ENCODE results near the gene COX17.
A peak's percentile ranks its signal among the peaks of the same experiment; 100 is the strongest.

Gene COX17

DNA sequence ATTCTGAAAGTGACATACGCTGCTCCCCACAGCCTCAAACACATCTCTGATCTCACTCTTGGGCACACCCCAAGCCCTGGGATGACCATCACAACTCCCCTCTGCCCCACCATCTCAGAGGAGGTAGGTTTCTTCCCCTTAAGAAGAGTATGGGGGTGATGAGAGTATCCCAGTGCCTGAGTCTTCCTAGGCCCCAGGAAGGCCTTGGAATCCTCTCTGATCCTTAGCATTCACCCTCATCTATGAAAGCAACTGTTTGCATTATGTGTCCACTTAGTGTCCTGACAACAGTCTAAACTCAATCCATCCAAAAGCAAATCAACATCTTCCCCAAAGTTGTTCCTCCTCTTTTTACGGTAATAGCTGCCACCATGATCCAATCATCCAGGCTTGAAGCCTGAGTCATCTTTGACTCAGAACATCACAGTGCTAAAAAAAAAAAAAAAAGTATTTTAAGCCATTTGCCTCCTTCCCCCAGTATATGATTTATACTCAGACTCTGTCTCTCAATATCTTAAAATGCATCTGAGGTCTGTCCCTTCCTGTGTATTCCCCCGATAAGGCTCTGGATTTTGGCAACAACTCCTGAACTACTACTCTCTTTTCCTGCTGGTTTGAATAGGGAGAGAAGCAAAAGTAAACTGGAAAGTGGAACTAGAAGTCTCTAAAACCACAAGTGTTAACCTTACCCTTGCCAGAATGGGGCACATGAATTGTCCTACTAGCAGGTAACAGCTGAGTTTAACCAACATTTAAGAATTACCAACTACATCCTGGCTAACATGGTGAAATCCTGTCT, 39.3 kb downstream of the COX17 start:
- H4K91ac ChIP-seq (ENCODE audit: low read length), result peak overlapping the region; percentile 92
- peak; percentile 95 for DNase-seq
- peak overlapping the region; percentile 91 to 99 for H3K18ac ChIP-seq (ENCODE audit: low read depth in 1 of 2, low read length in 2 of 2)
- no peak overlapping the region for H3K4me2 ChIP-seq (ENCODE audit: low read length, poor library complexity, severe bottlenecking)
- peak overlapping the region in 1 of 2 experiments; percentile 43 for H3K4me3 ChIP-seq (ENCODE audit: insufficient read depth in 1 of 2, low read depth in 1 of 2, low read length in 2 of 2)
- H2BK12ac ChIP-seq (ENCODE audit: low read length in 2 of 2), result peak overlapping the region in 1 of 2 experiments; percentile 95
- no peak overlapping the region for H2BK5ac ChIP-seq (ENCODE audit: low read depth, low read length, poor library complexity, severe bottlenecking)
- H2AK5ac ChIP-seq (ENCODE audit: low read length, severe bottlenecking), result peak overlapping the region; percentile 60
- WGBS, result 53% methylated on average over 2 of the region's 3 CpGs
- peak overlapping the region; percentile 72 for H2AFZ ChIP-seq (ENCODE audit: low read depth, low read length)
- peak overlapping the region; percentile 85 for H3K9ac ChIP-seq (ENCODE audit: low read length)
- peak overlapping the region in 1 of 2 experiments; percentile 2 for H3K23ac ChIP-seq (ENCODE audit: low read length in 2 of 2)
- H3K9me3 ChIP-seq (ENCODE audit: control insufficient read depth, low read length), result no peaks in the 10 kb centered on the region
- peak overlapping the region; percentile 99 for H2BK120ac ChIP-seq (ENCODE audit: low read depth, low read length)
- H3K4me1 ChIP-seq (ENCODE audit: control insufficient read depth, insufficient read depth, low read depth, low read length), result peaks cover 7% of the 10 kb centered on the region
- H3K36me3 ChIP-seq (ENCODE audit: control insufficient read depth in 1 of 2, insufficient read depth in 2 of 2, low read depth in 1 of 2, low read length in 2 of 2), result no peaks in the 10 kb centered on the region
- H4K8ac ChIP-seq (ENCODE audit: low read length), result peak overlapping the region; percentile 86
- peak overlapping the region; percentile 70 for H2BK15ac ChIP-seq (ENCODE audit: low read depth, poor library complexity, severe bottlenecking)
- no peak overlapping the region for H3K14ac ChIP-seq (ENCODE audit: low read length in 2 of 2)
- peak overlapping the region; percentile 60 to 82 for H3K4ac ChIP-seq (ENCODE audit: low read depth in 1 of 2, low read length in 2 of 2)
- peak overlapping the region; percentile 72 for H3K27ac ChIP-seq (ENCODE audit: low read length, poor library complexity, severe bottlenecking)
- no peaks in the 10 kb centered on the region for H3K27me3 ChIP-seq (ENCODE audit: control insufficient read depth in 1 of 2, insufficient read depth in 1 of 2, low read length in 2 of 2)
- no peaks in the 10 kb centered on the region for H3K79me1 ChIP-seq (replicated peaks; ENCODE audit: low read length, poor library complexity, severe bottlenecking)

DNA sequence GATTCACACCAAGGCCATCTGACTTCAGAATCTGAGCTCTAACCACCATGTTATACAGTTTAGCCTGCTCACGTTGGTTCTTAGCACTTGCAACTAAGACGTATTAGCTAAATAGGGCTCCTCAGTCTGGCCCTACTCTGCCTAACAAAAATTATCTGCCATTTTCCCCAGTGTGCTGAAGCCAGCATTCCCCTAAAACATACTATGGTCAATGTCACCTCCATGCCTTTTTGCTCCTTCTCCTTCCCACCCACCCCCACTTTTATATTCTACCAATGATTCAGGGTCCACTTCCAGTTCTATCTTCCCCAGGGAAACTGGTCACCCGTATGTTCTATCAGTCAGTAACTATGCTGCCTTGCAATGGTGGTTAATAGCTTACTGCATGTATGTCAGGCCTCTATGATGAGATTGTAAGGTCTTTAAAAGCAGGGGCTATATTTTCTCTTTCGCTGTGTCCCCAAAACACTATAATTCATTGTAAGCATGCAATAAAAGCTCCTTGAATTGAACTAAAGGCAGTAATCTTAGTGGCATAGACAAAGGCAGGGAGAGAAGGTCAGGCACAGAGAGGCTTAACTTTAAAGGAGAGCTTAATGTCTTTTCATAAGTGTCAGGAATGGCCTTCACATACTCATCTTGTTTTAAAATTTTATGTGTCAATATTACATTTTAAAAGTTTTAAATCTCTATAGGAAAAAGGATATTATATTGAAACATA, 40.2 kb downstream of the COX17 start:
- H3K36me3 ChIP-seq (ENCODE audit: control insufficient read depth in 1 of 2, insufficient read depth in 2 of 2, low read depth in 1 of 2, low read length in 2 of 2), result no peaks in the 10 kb centered on the region
- H3K9me3 ChIP-seq (ENCODE audit: control insufficient read depth, low read length), result no peaks in the 10 kb centered on the region
- peak overlapping the region in 1 of 2 experiments; percentile 94 for H2BK12ac ChIP-seq (ENCODE audit: low read length in 2 of 2)
- no peaks in the 10 kb centered on the region for H3K79me1 ChIP-seq (replicated peaks; ENCODE audit: low read length, poor library complexity, severe bottlenecking)
- H3K4me2 ChIP-seq (ENCODE audit: low read length, poor library complexity, severe bottlenecking), result no peak overlapping the region
- H4K8ac ChIP-seq (ENCODE audit: low read length), result peak overlapping the region; percentile 35
- H3K14ac ChIP-seq (ENCODE audit: low read length in 2 of 2), result peak overlapping the region in 1 of 2 experiments; percentile 81
- H3K4me1 ChIP-seq (ENCODE audit: control insufficient read depth, insufficient read depth, low read depth, low read length), result peaks cover 7% of the 10 kb centered on the region
- peak overlapping the region in 1 of 2 experiments; percentile 40 for H3K23ac ChIP-seq (ENCODE audit: low read length in 2 of 2)
- WGBS, result 94% methylated on average over 2 of the region's 4 CpGs
- no peak overlapping the region for H2BK5ac ChIP-seq (ENCODE audit: low read depth, low read length, poor library complexity, severe bottlenecking)
- no peak overlapping the region for H2AFZ ChIP-seq (ENCODE audit: low read depth, low read length)
- no peak overlapping the region for H2BK15ac ChIP-seq (ENCODE audit: low read depth, poor library complexity, severe bottlenecking)
- peak overlapping the region; percentile 85 for H3K9ac ChIP-seq (ENCODE audit: low read length)
- no peak overlapping the region for H2BK120ac ChIP-seq (ENCODE audit: low read depth, low read length)
- H3K27ac ChIP-seq (ENCODE audit: low read length, poor library complexity, severe bottlenecking), result no peak overlapping the region
- no peak overlapping the region for H3K4me3 ChIP-seq (ENCODE audit: insufficient read depth in 1 of 2, low read depth in 1 of 2, low read length in 2 of 2)
- H2AK5ac ChIP-seq (ENCODE audit: low read length, severe bottlenecking), result peak overlapping the region; percentile 91
- peak; percentile 10 for DNase-seq
- H3K4ac ChIP-seq (ENCODE audit: low read depth in 1 of 2, low read length in 2 of 2), result peak overlapping the region; percentile 75 to 91
- H3K18ac ChIP-seq (ENCODE audit: low read depth in 1 of 2, low read length in 2 of 2), result peak overlapping the region; percentile 91 to 99
- no peak overlapping the region for H4K91ac ChIP-seq (ENCODE audit: low read length)
- H3K27me3 ChIP-seq (ENCODE audit: control insufficient read depth in 1 of 2, insufficient read depth in 1 of 2, low read length in 2 of 2), result no peaks in the 10 kb centered on the region

DNA sequence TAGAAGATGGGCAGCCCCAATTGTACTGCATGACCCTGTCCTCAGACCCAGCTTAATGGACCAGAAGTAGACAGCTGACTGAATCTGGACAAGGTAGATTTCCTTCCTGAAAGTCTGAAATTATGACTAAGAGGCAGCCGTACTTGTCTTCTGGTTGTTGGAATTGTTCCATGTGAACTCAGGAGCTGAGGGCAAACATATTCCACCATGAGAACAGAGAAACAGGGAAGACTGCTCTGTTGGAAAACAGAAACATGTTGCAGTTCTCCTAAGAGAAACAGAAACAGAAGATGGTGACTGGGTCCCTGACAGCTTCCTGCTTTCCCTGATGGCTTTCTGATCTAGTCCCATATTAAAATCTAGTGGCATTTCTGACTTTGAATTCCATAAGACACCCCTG, 41.0 kb downstream of the COX17 start:
- Histone ChIP-seq H2BK5ac (ENCODE audit: low read depth, low read length, poor library complexity, severe bottlenecking) (no peak overlapping the region), H3K27ac (ENCODE audit: low read length, poor library complexity, severe bottlenecking) (no peak overlapping the region), H3K79me1 (replicated peaks; ENCODE audit: low read length, poor library complexity, severe bottlenecking) (no peaks in the 10 kb centered on the region), H2AK5ac (ENCODE audit: low read length, severe bottlenecking) (no peak overlapping the region), H3K4ac (ENCODE audit: low read depth in 1 of 2, low read length in 2 of 2) (peak overlapping the region in 1 of 2 experiments; percentile 2), H3K23ac (ENCODE audit: low read length in 2 of 2) (no peak overlapping the region), H3K36me3 (ENCODE audit: control insufficient read depth in 1 of 2, insufficient read depth in 2 of 2, low read depth in 1 of 2, low read length in 2 of 2) (no peaks in the 10 kb centered on the region), H3K9me3 (ENCODE audit: control insufficient read depth, low read length) (no peaks in the 10 kb centered on the region), H3K14ac (ENCODE audit: low read length in 2 of 2) (no peak overlapping the region), H2BK12ac (ENCODE audit: low read length in 2 of 2) (peak overlapping the region; percentile 49 to 88), H4K91ac (ENCODE audit: low read length) (peak overlapping the region; percentile 10), H4K8ac (ENCODE audit: low read length) (no peak overlapping the region), H2BK15ac (ENCODE audit: low read depth, poor library complexity, severe bottlenecking) (no peak overlapping the region), H3K4me3 (ENCODE audit: insufficient read depth in 1 of 2, low read depth in 1 of 2, low read length in 2 of 2) (no peak overlapping the region), H3K27me3 (ENCODE audit: control insufficient read depth in 1 of 2, insufficient read depth in 1 of 2, low read length in 2 of 2) (no peaks in the 10 kb centered on the region), H3K4me2 (ENCODE audit: low read length, poor library complexity, severe bottlenecking) (no peak overlapping the region), H3K9ac (ENCODE audit: low read length) (peak overlapping the region; percentile 85), H3K18ac (ENCODE audit: low read depth in 1 of 2, low read length in 2 of 2) (peak overlapping the region; percentile 16 to 70), H2BK120ac (ENCODE audit: low read depth, low read length) (no peak overlapping the region), H3K4me1 (ENCODE audit: control insufficient read depth, insufficient read depth, low read depth, low read length) (peaks cover 7% of the 10 kb centered on the region), H2AFZ (ENCODE audit: low read depth, low read length) (no peak overlapping the region)
- DNase-seq, result peak; percentile 46
- 46% methylated on average over 1 of the region's 1 CpG for WGBS

DNA sequence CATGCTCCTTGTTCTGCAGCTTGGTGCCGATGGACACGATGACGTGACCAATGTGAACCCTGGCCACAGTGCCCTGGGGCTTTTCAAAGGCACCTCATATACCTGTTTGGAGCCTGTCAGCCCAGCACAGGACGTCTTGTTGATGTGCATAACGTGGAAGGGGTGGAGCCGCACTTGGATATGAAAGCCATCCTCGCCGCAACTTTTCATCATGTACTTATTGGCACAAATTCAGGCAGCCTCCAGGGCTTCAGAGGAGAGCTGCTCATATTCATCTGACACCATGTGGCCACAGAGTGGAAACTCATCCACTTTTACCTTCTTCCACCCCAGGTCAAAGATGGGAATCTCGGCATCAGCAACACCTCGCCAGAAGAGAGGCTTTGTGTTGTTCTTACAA, 41.5 kb downstream of the COX17 start:
- Histone ChIP-seq H2BK15ac (ENCODE audit: low read depth, poor library complexity, severe bottlenecking) (no peak overlapping the region), H3K4me2 (ENCODE audit: low read length, poor library complexity, severe bottlenecking) (no peak overlapping the region), H3K14ac (ENCODE audit: low read length in 2 of 2) (no peak overlapping the region), H3K27ac (ENCODE audit: low read length, poor library complexity, severe bottlenecking) (no peak overlapping the region), H4K8ac (ENCODE audit: low read length) (no peak overlapping the region), H3K79me1 (replicated peaks; ENCODE audit: low read length, poor library complexity, severe bottlenecking) (no peaks in the 10 kb centered on the region), H3K4ac (ENCODE audit: low read depth in 1 of 2, low read length in 2 of 2) (peak overlapping the region; percentile 2 to 21), H3K23ac (ENCODE audit: low read length in 2 of 2) (no peak overlapping the region), H3K4me3 (ENCODE audit: insufficient read depth in 1 of 2, low read depth in 1 of 2, low read length in 2 of 2) (no peak overlapping the region), H3K9me3 (ENCODE audit: control insufficient read depth, low read length) (no peaks in the 10 kb centered on the region), H3K36me3 (ENCODE audit: control insufficient read depth in 1 of 2, insufficient read depth in 2 of 2, low read depth in 1 of 2, low read length in 2 of 2) (no peaks in the 10 kb centered on the region), H2BK12ac (ENCODE audit: low read length in 2 of 2) (peak overlapping the region; percentile 0 to 28), H3K18ac (ENCODE audit: low read depth in 1 of 2, low read length in 2 of 2) (peak overlapping the region; percentile 16 to 70), H2AK5ac (ENCODE audit: low read length, severe bottlenecking) (no peak overlapping the region), H3K9ac (ENCODE audit: low read length) (no peak overlapping the region), H4K91ac (ENCODE audit: low read length) (peak overlapping the region; percentile 6), H2BK5ac (ENCODE audit: low read depth, low read length, poor library complexity, severe bottlenecking) (no peak overlapping the region), H2AFZ (ENCODE audit: low read depth, low read length) (no peak overlapping the region), H3K4me1 (ENCODE audit: control insufficient read depth, insufficient read depth, low read depth, low read length) (peaks cover 7% of the 10 kb centered on the region), H2BK120ac (ENCODE audit: low read depth, low read length) (no peak overlapping the region), H3K27me3 (ENCODE audit: control insufficient read depth in 1 of 2, insufficient read depth in 1 of 2, low read length in 2 of 2) (no peaks in the 10 kb centered on the region)
- no peak for DNase-seq
- 95% methylated on average over 10 of the region's 10 CpGs for WGBS

Data from mesenchymal stem cell (in vitro differentiated cells and primary cell).